Fibroblast of the aortic adventitia (primary cell): Measurements from ENCODE around the gene TLR2. TPM values are rescaled to one million over a fixed set of nuclear protein-coding genes. Genes with fewer than 3 reads are reported as not detected.

Experiments
- DNase-seq: peaks from one replicate; pipeline ENCODE4 v3.0.0-alpha.2; 2010; ENCODE audit warnings: low read depth
- H3K4me3 ChIP-seq: 2 replicates; pipeline ENCODE4 v1.5.1; 2011; ENCODE audit warnings: low read depth, mild to moderate bottlenecking, control low read depth, low read length, moderate library complexity
- total RNA-seq: library from RNA; depleted of rRNA; stranded (reverse); fragments of >200 nt; gene quantifications from 2 replicates; pipeline ENCODE4 v1.2.3, GENCODE V29; 2012; ENCODE audit warnings: low replicate concordance
- TF ChIP-seq, protein P1 (sequence below): IDR thresholded peaks from 2 replicates; pipeline ENCODE4 v1.5.1; 2011; ENCODE audit warnings: mild to moderate bottlenecking, low read length, control low read depth, inconsistent platforms; ENCODE audit not compliant: insufficient read depth

TLR2 gene
- total RNA-seq, 1 donor = not detected

- no peak overlapping the region for H3K4me3 ChIP-seq
- no peak for DNase-seq
- TF ChIP-seq, protein P1, sequence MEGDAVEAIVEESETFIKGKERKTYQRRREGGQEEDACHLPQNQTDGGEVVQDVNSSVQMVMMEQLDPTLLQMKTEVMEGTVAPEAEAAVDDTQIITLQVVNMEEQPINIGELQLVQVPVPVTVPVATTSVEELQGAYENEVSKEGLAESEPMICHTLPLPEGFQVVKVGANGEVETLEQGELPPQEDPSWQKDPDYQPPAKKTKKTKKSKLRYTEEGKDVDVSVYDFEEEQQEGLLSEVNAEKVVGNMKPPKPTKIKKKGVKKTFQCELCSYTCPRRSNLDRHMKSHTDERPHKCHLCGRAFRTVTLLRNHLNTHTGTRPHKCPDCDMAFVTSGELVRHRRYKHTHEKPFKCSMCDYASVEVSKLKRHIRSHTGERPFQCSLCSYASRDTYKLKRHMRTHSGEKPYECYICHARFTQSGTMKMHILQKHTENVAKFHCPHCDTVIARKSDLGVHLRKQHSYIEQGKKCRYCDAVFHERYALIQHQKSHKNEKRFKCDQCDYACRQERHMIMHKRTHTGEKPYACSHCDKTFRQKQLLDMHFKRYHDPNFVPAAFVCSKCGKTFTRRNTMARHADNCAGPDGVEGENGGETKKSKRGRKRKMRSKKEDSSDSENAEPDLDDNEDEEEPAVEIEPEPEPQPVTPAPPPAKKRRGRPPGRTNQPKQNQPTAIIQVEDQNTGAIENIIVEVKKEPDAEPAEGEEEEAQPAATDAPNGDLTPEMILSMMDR = no peak
Observed at GRCh38 chr4:153706519-153706918, 22.4 kb downstream of the TLR2 start.

DNA sequence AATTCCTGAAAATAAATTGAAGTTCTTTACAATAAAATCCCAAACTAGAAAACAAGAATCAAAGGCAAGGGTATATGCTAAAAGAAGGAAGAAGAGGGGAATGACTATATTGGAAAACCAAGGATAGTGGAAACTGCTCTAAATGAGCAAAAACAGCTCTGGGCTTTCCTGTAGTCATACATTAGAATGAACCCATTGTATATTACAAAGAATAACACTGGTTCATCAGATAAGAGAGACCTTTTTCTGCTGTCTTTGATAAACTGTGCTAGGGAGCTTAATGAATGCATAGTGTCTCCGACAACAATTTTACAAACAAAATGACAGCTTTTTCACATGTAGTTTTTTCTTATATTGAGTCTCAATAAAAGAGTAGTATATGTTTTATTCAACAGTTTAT, 26.6 kb downstream of the TLR2 start:
- no peak overlapping the region for H3K4me3 ChIP-seq
- DNase-seq = no peak
- TF ChIP-seq, protein P1 = no peak

DNA sequence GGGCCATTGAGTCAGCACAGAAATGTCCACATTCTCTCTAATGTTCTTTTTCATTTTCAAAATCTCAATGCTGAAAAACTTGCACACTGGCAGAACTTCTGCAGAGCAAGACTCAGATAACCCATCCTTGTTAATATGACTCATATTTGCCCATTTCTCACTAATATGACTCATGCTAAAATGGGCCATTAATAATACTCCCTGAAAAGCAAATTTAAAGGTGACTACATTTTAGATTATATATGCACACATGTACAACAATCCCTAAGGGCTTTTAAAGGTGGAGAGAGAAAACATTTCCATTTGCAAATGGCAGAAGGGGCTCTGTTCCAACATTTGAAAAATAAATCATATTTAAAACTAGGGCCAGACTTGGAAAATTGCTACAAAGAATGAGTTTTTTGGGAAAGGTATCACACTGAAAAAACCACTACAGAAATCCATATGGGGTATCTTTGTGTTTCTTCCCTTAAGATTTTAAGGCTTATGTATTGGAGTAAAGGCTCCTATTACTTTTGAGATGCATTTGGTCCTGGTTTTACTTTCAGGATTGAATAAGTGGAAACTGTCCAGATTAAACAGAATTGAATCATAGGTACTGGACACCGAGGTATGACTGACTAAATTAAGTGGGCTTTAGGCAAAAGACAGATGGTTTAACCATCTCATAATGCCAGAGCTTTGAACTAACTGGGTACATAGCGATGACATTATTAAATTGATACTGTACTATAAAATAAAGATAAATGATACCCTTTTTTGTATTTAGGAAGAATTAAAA, 30.0 kb downstream of the TLR2 start:
- no peak overlapping the region for H3K4me3 ChIP-seq
- peak; percentile 36 for DNase-seq
- TF ChIP-seq, protein P1 = no peak

- TF ChIP-seq, protein P1 = no peak
- DNase-seq = no peak
- H3K4me3 ChIP-seq = no peak overlapping the region
Observed at GRCh38 chr4:153722036-153722435, 38.0 kb downstream of the TLR2 start.

DNA sequence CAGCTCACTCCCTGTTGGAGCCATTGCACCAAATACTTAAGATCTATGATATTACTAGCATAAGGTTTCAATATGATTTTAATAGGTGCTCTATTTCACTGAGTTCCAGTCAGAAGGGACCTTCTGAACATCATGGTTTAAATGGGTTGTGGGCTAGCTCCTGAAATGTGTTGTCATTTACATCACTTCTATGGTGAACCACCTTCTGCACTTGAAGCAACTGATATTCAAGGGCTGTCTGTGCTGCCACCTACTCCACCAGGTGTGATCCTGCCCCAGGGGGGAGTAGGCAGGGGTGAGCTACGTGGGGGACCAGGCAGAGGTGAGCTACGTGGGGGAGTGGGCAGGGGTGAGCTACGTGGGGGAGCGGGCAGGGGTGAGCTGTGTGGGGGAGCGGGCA, 40.5 kb downstream of the TLR2 start:
- DNase-seq = no peak
- TF ChIP-seq, protein P1 = no peak
- no peak overlapping the region for H3K4me3 ChIP-seq

GRCh38 chr4:153725136-153725830, 41.2 kb downstream of the TLR2 start:
- peak; percentile 54 for DNase-seq
- H3K4me3 ChIP-seq = no peak overlapping the region
- TF ChIP-seq, protein P1 = no peak
